K562 (cell line): ENCODE data around the gene M6PR. TPM values are rescaled to one million over a fixed set of nuclear protein-coding genes. Genes with fewer than 3 reads are reported as not detected.

Experiments
- BCL6 ChIP-seq: fragments of 250-450 bp; sonication (Bioruptor Pico); IDR thresholded peaks from 2 replicates; pipeline ENCODE4 v1.4.0; 2020
- CAMTA2 ChIP-seq: fragments of 250-450 bp; sonication (Bioruptor Pico); conservative IDR thresholded peaks from 2 replicates; pipeline ENCODE4 v1.5.1; 2022
- GABPA ChIP-seq: fragments of 200-800 bp; sonication (Bioruptor generic); conservative IDR thresholded peaks from 2 replicates; pipeline ENCODE4 v1.6.1; 2016; ENCODE audit warnings: low read depth, missing genetic modification characterization, missing compliant biosample characterization
- GTF2E2 ChIP-seq: fragments of 200-800 bp; sonication (Bioruptor generic); IDR thresholded peaks from 2 replicates; pipeline ENCODE4 v1.6.1; 2016; ENCODE audit warnings: missing genetic modification characterization, missing compliant biosample characterization
- HIVEP1 ChIP-seq: fragments of 250-450 bp; sonication (Bioruptor Pico); IDR thresholded peaks from 2 replicates; pipeline ENCODE4 v1.4.0; 2020; ENCODE audit warnings: mild to moderate bottlenecking
- HNRNPH1 ChIP-seq: fragments of 200-400 bp; formaldehyde crosslinking; optimal IDR thresholded peaks from 2 replicates; pipeline ENCODE3; 2017; ENCODE audit warnings: low read depth, mild to moderate bottlenecking, low read length, moderate library complexity
- MAFK ChIP-seq: IDR thresholded peaks from 2 replicates; pipeline ENCODE4 v1.6.1; 2011; ENCODE audit warnings: low read length, improper control_type of control experiment
- MTA2 ChIP-seq: fragments of 450-650 bp; IDR thresholded peaks from 2 replicates; pipeline ENCODE4 v1.6.1; 2016; ENCODE audit warnings: low read depth
- NFATC3 ChIP-seq: fragments of 450-650 bp; IDR thresholded peaks from 2 replicates; pipeline ENCODE4 v1.6.1; 2017; ENCODE audit warnings: mild to moderate bottlenecking
- NR2F6 ChIP-seq: fragments of 450-650 bp; formaldehyde crosslinking; IDR thresholded peaks from 2 replicates; pipeline ENCODE4 v1.4.0; 2020; ENCODE audit warnings: mild to moderate bottlenecking
- SRSF1 ChIP-seq: fragments of 200-400 bp; formaldehyde crosslinking; IDR thresholded peaks from 2 replicates; pipeline ENCODE4 v1.6.1; 2017; ENCODE audit warnings: mild to moderate bottlenecking, low read depth, low read length, moderate library complexity
- STAG1 ChIP-seq: sonication (generic); formaldehyde crosslinking; IDR thresholded peaks from 2 replicates; pipeline ENCODE4 v1.5.0; 2020; ENCODE audit warnings: missing genetic modification reagents, borderline replicate concordance
- TAF15 ChIP-seq: fragments of 200-400 bp; formaldehyde crosslinking; IDR thresholded peaks from 2 replicates; pipeline ENCODE4 v1.6.1; 2017; ENCODE audit warnings: mild to moderate bottlenecking, low read depth, low read length, moderate library complexity
- TAF9B ChIP-seq: fragments of 450-650 bp; IDR thresholded peaks from 2 replicates; pipeline ENCODE4 v1.6.1; 2018; ENCODE audit warnings: mild to moderate bottlenecking; ENCODE audit not compliant: partially characterized antibody
- THRAP3 ChIP-seq: fragments of 450-650 bp; IDR thresholded peaks from 2 replicates; pipeline ENCODE4 v1.6.1; 2016; ENCODE audit warnings: mild to moderate bottlenecking, inconsistent platforms, borderline replicate concordance
- ZC3H4 ChIP-seq: sonication (generic); formaldehyde crosslinking; IDR thresholded peaks from 2 replicates; pipeline ENCODE4 v1.9.0; 2021; ENCODE audit warnings: missing genetic modification reagents, borderline replicate concordance
- ZFP1 ChIP-seq: fragments of 450-650 bp; formaldehyde crosslinking; IDR thresholded peaks from 2 replicates; pipeline ENCODE4 v1.4.0; 2020; ENCODE audit warnings: mild to moderate bottlenecking, mixed read lengths
- ZFP30 ChIP-seq: fragments of 250-450 bp; sonication (Bioruptor Pico); IDR thresholded peaks from 2 replicates; pipeline ENCODE4 v1.8.0; 2022; ENCODE audit warnings: moderate library complexity, mild to moderate bottlenecking, inconsistent platforms, borderline replicate concordance
- ZFX ChIP-seq: sonication (generic); formaldehyde crosslinking; IDR thresholded peaks from 2 replicates; pipeline ENCODE4 v1.8.0; 2022; ENCODE audit warnings: mild to moderate bottlenecking, missing genetic modification reagents, moderate library complexity
- ZNF212 ChIP-seq: fragments of 450-650 bp; formaldehyde crosslinking; IDR thresholded peaks from 2 replicates; pipeline ENCODE4 v1.4.0; 2020; ENCODE audit warnings: mild to moderate bottlenecking
- ZNF280A ChIP-seq: fragments of 450-650 bp; IDR thresholded peaks from 2 replicates; pipeline ENCODE4 v1.6.1; 2018; ENCODE audit warnings: mild to moderate bottlenecking, low read depth; ENCODE audit not compliant: partially characterized antibody
- ZNF655 ChIP-seq: fragments of 250-450 bp; sonication (Bioruptor Pico); IDR thresholded peaks from 2 replicates; pipeline ENCODE4 v1.5.0; 2021
- ZNF668 ChIP-seq: fragments of 250-450 bp; sonication (Bioruptor Pico); IDR thresholded peaks from 2 replicates; pipeline ENCODE4 v1.8.0; 2022; ENCODE audit warnings: mild to moderate bottlenecking, inconsistent platforms
- polyA plus RNA-seq, 8 experiments: library from polyadenylated mRNA; depleted of rRNA in 4 of 8; stranded (reverse) in 5 of 8; unstranded in 3 of 8; fragments of >200 nt; fragmentation: Nextera tagmentation in 2 of 8; fragmentation: Illumina TruSeq in 1 of 8; extraction: Ambion mirVana in 2 of 8; extraction: Trizol in 1 of 8; gene quantifications; 2 replicates each; pipeline versions ENCODE4 v1.2.1 to v1.2.3, GENCODE V29; 2011 to 2014; ENCODE audit warnings: inconsistent platforms in 1 of 8, missing spikeins in 1 of 8
- total RNA-seq, 7 experiments: library from RNA; depleted of rRNA in 6 of 7; stranded (reverse); fragments of >200 nt in 6 of 7; fragmentation: Illumina TruSeq in 2 of 7; extraction: Trizol in 2 of 7; gene quantifications; 2 replicates each; pipeline versions ENCODE4 v1.2.1 to v1.2.3, GENCODE V29; 2011 to 2021; ENCODE audit warnings: low replicate concordance in 1 of 7
- TF ChIP-seq, protein P1 (sequence below), 2 experiments: fragments of 150-350 bp in 1 of 2; IDR thresholded peaks; 2 replicates each; pipeline ENCODE4 v1.6.1; 2012 to 2016; ENCODE audit warnings: low read depth in 2 of 2, low read length in 2 of 2, mild to moderate bottlenecking in 1 of 2, moderate library complexity in 1 of 2

Gene M6PR
- total and polyA plus RNA-seq, 9 of the 15 experiments (the other 6 are each of a cell fraction or from before 2014, with no cell fraction given): 78.6 to 159 (median 112) TPM

DNA sequence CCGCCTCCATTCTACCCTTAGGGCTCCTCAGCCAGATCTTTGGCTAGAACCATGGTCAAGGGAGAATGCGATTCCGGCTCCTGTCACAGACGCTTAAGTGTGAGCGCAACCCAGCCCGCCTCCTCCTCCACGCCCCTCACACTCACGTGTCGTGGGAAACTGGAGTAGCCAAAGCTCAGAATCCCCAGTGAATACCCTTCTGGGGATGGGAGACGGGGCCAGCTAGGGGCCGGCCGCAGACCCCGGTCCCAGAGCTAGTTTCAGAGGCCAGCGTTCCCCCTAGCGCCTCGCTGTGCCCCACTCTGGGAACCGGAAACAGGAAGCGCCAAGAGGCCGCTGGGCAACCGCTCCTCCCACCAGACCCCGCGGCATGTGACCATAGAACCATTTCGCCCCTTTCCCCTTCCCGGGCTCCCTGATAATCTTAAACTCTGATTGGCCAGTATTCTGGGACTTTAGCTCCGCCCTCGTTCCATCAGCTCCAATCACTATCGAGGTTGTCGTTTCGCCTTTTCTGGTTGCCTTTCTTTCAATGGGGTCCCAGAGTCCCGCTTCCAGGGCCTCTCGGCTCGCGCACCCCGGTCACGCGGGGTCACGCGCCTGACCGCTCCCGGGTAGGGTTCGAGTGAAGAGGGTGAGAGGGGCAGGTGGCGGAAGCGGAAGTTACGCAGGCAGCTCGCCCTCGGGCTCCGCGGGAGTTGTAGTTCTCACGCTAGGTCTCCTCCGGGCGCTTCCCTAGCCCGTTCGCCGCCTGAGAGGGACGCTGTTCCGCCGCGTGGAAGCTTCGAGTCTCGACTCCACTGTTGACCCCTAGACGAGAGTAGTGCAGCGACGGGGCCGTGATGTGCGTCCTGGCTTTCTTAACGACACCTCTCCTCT, at the start of gene M6PR (continued):
- TF ChIP-seq ZNF280A (no peak), HNRNPH1 (no peak), ZC3H4 (CRISPR knock-in tag) (no peak), THRAP3 (no peak), STAG1 (CRISPR knock-in tag) (no peak), SRSF1 (no peak), TAF9B (no peak), BCL6 (CRISPR knock-in tag) (no peak), NR2F6 (CRISPR knock-in tag) (no peak), ZFP30 (CRISPR knock-in tag) (no peak), GABPA (tag) (peak; percentile 97), CAMTA2 (CRISPR knock-in tag) (no peak), ZFX (CRISPR knock-in tag) (peak; percentile 49; the same call in 1 of the 2 replicates), ZNF668 (no peak), MTA2 (no peak), ZNF212 (CRISPR knock-in tag) (no peak), ZFP1 (no peak), MAFK (no peak), NFATC3 (no peak), HIVEP1 (CRISPR knock-in tag) (no peak), TAF15 (no peak), ZNF655 (CRISPR knock-in tag) (no peak), GTF2E2 (tag) (peak; percentile 62; the same call in 1 of the 2 replicates)
- TF ChIP-seq, protein P1, sequence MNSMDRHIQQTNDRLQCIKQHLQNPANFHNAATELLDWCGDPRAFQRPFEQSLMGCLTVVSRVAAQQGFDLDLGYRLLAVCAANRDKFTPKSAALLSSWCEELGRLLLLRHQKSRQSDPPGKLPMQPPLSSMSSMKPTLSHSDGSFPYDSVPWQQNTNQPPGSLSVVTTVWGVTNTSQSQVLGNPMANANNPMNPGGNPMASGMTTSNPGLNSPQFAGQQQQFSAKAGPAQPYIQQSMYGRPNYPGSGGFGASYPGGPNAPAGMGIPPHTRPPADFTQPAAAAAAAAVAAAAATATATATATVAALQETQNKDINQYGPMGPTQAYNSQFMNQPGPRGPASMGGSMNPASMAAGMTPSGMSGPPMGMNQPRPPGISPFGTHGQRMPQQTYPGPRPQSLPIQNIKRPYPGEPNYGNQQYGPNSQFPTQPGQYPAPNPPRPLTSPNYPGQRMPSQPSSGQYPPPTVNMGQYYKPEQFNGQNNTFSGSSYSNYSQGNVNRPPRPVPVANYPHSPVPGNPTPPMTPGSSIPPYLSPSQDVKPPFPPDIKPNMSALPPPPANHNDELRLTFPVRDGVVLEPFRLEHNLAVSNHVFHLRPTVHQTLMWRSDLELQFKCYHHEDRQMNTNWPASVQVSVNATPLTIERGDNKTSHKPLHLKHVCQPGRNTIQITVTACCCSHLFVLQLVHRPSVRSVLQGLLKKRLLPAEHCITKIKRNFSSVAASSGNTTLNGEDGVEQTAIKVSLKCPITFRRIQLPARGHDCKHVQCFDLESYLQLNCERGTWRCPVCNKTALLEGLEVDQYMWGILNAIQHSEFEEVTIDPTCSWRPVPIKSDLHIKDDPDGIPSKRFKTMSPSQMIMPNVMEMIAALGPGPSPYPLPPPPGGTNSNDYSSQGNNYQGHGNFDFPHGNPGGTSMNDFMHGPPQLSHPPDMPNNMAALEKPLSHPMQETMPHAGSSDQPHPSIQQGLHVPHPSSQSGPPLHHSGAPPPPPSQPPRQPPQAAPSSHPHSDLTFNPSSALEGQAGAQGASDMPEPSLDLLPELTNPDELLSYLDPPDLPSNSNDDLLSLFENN (IDR thresholded peaks at IDR 0.05; ENCODE audit: low read depth in 2 of 2, low read length in 2 of 2): no peak
